ENCODE data around the gene ERN1. TPM values are rescaled to one million over a fixed set of nuclear protein-coding genes. Genes with fewer than 3 reads are reported as not detected.

Gene ERN1
- total and polyA plus RNA-seq, 5 donors = 3.3 to 11.4 (median 9.2) TPM

DNA sequence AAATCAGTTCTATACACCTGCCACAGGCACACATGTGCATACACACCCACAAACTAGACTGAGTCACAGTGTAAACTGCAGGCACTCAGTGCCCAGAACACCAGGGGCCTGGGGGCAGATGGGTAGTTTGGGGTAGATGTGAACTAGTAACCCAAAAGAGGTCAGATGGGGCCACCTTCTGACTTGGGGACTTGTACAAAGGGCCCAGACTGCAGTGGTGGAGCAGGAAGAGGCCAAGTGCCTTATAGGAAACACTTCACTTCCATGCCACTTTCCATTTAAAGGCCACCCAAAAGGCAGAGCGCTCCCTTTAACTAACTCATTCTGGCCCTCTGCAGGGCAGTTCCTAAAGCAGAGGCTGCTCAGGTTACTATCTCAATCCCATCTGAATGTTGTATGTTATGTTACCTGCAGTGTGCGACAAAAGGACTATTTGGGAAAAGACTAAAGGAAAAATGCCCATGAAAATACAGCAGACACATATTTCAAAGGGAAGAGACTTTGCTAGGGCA is 27.8 kb upstream of the ERN1 start:
- H3K9me3 ChIP-seq (ENCODE audit: control insufficient read depth, low read length) = no peaks in the 10 kb centered on the region
- H3K4me1 ChIP-seq (ENCODE audit: control insufficient read depth, insufficient read depth, low read length) = peaks cover 22% of the 10 kb centered on the region
- intact Hi-C loops (cut with DNase I) = loop anchor here in 2 of 4 donors (10.0 kb wide), 2 partner anchors 47 to 107 kb away; partner anchors contain the start of gene TEX2 (in 1 of the 2)
- DNase-seq = no peak
- H3K27me3 ChIP-seq (ENCODE audit: control insufficient read depth, insufficient read depth) = no peaks in the 10 kb centered on the region
- ATAC-seq = no peak
- WGBS = 98% methylated on average over 2 of the region's 2 CpGs
- no peak overlapping the region for H3K27ac ChIP-seq (ENCODE audit: low read length)
- no peak overlapping the region for H3K4me3 ChIP-seq (ENCODE audit: low read length)

DNA sequence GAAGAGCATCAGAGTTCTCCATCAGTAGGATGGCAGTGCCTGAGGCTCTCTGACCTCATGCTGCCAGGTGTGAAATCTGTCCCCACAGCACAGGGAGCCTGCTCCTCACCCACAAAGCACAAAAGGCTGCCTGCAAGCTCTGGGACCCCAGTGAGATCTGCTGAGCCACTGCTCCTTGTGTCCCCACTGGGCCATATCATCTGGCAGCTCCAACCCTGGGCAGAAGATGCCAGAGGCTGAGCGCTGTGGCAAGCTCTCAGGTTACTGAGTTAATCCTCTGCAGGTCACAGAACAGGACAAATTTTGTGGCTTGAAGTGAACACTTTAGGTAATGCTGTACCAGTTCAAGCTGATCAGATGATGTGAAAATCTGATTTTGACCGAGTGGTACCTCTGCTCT is 26.7 kb upstream of the ERN1 start:
- DNase-seq (no peak), ATAC-seq (peak in 1 of 2 donors; percentile 3)
- Histone ChIP-seq H3K4me1 (ENCODE audit: control insufficient read depth, insufficient read depth, low read length) (peaks cover 23% of the 10 kb centered on the region), H3K27me3 (ENCODE audit: control insufficient read depth, insufficient read depth) (no peaks in the 10 kb centered on the region), H3K4me3 (ENCODE audit: low read length) (no peak overlapping the region), H3K27ac (ENCODE audit: low read length) (peak overlapping the region; percentile 93), H3K9me3 (ENCODE audit: control insufficient read depth, low read length) (no peaks in the 10 kb centered on the region)
- intact Hi-C loops (cut with DNase I) = loop anchor here in 2 of 4 donors (10.0 kb wide), 2 partner anchors 48 to 108 kb away; partner anchors contain the start of gene TEX2 (in 1 of the 2)
- 83% methylated on average over 2 of the region's 2 CpGs for WGBS

DNA sequence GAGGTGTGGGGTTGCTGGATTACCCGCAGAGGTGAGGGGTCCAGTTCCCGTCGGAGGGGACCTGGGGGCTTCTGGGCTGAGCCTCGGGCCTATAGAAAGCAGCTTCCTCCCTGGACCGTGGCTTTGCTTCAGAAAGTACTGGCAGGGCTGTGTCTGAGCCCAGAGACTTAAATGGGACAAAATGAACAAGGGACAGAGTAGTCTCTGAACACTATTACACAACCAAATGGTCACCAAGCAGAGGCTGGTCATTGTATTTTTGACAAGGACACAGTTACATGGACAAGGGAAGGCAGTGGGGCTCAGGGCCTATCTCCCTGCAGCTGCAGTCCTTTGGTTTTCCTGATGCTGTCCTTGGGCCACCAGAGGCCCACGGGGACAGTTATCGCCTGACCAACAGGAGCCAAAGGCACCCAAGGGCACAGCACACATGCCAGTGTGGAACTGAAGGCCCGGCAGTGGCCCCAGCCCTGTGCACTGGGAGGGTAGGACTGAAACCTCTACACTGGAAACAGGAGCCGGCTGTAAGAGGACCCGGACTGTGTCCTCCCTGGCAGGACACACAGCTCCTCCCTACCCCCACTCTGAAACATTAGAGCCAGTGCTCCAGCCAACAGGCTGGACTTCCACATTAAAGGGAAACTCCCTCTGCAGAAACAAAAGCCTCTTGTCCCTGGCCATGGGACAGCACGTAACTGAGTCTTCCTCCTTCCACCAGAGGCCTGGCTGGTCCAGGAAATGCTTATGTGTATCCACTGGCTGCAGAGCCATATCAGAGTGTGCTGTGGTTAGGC is 26.0 kb upstream of the ERN1 start:
- DNase-seq = peak; percentile 76 to 89 (median 85)
- peak overlapping the region; percentile 93 for H3K27ac ChIP-seq (ENCODE audit: low read length)
- H3K9me3 ChIP-seq (ENCODE audit: control insufficient read depth, low read length) = no peaks in the 10 kb centered on the region
- intact Hi-C loops (cut with DNase I) = loop anchor here in 2 of 4 donors (10.0 kb wide), 2 partner anchors 49 to 109 kb away; partner anchors contain the start of gene TEX2 (in 1 of the 2)
- 30% methylated on average over 11 of the region's 11 CpGs for WGBS
- peaks cover 23% of the 10 kb centered on the region for H3K4me1 ChIP-seq (ENCODE audit: control insufficient read depth, insufficient read depth, low read length)
- no peak overlapping the region for H3K4me3 ChIP-seq (ENCODE audit: low read length)
- no peaks in the 10 kb centered on the region for H3K27me3 ChIP-seq (ENCODE audit: control insufficient read depth, insufficient read depth)
- peak; percentile 94 to 95 for ATAC-seq

DNA sequence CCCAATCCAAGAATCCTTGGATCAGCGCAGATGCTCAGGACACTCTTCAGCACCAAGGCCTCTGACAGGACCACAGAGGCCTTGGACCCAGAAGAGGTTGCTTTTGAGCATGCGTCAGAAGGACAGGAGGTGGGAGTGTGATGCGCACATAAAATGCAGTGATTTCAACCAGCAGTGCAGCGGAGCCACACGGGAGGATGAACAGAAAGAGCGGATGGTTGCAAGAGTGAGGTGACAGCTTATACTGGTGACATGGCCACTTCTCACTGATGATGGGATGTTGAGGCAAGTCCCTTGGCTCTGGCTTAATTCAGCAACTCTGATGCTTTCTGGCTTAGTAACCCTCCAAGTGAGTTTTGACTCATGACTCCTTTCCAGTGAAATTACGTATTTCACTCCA is 25.2 kb upstream of the ERN1 start:
- Histone ChIP-seq H3K27ac (ENCODE audit: low read length) (peak overlapping the region; percentile 93), H3K4me1 (ENCODE audit: control insufficient read depth, insufficient read depth, low read length) (peaks cover 23% of the 10 kb centered on the region), H3K4me3 (ENCODE audit: low read length) (no peak overlapping the region), H3K9me3 (ENCODE audit: control insufficient read depth, low read length) (no peaks in the 10 kb centered on the region), H3K27me3 (ENCODE audit: control insufficient read depth, insufficient read depth) (no peaks in the 10 kb centered on the region)
- DNase-seq = no peak
- WGBS = 85% methylated on average over 7 of the region's 7 CpGs
- ATAC-seq = no peak
- intact Hi-C loops (cut with DNase I) = loop anchor here in 2 of 4 donors (10.0 kb wide), 2 partner anchors 50 to 110 kb away; partner anchors contain the start of gene TEX2 (in 1 of the 2)

DNA sequence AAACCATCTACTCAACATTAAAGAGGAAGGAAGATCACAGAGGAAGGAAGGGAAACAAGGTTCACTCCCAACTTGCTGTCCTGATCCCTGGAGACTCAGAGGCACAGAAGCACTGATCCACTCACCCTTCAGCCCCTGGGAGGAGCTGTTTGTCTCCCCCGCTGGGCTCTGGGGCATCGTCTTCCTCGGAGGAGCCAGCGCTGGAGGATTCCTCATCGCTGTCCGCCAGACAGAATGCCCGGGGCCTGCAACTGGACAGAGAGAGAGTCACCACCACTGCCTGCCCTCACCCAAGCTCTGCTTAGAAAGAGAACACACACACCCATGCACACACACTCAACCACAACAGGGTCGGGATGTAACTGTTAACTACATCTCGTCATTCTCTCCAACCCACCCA is 24.8 kb upstream of the ERN1 start:
- Histone ChIP-seq H3K27me3 (ENCODE audit: control insufficient read depth, insufficient read depth) (no peaks in the 10 kb centered on the region), H3K27ac (ENCODE audit: low read length) (peak overlapping the region; percentile 93), H3K4me1 (ENCODE audit: control insufficient read depth, insufficient read depth, low read length) (peaks cover 23% of the 10 kb centered on the region), H3K4me3 (ENCODE audit: low read length) (no peak overlapping the region), H3K9me3 (ENCODE audit: control insufficient read depth, low read length) (no peaks in the 10 kb centered on the region)
- 59% methylated on average over 9 of the region's 9 CpGs for WGBS
- peak in 1 of 3 donors; percentile 71 for DNase-seq
- intact Hi-C loops (cut with DNase I) = loop anchor here in 3 of 4 donors (5.0 to 10.0 kb wide), 4 partner anchors 50 to 128 kb away; partner anchors contain the start of gene TEX2 (in 2 of the 3)
- no peak for ATAC-seq

DNA sequence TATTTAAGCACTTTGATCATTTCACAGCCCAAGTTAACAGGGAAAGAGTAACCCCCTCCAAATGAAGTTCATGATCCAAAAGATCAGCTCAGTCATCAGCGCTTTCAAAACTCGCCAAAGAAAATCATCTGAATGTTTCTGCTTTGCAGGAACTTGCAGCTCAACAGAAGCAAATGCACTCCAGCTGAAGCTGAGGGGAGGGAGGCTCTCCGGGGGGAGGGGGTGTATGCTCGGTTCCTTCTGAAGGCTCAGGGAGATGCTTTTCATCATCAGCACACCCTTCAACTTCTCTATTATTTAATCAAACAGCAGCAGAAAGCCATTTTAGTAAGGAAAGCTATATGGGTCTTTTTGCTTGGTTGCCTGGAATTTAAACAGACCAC is 24.4 kb upstream of the ERN1 start:
- Histone ChIP-seq H3K27me3 (ENCODE audit: control insufficient read depth, insufficient read depth) (no peaks in the 10 kb centered on the region), H3K4me3 (ENCODE audit: low read length) (no peak overlapping the region), H3K9me3 (ENCODE audit: control insufficient read depth, low read length) (no peaks in the 10 kb centered on the region), H3K27ac (ENCODE audit: low read length) (peak overlapping the region; percentile 13), H3K4me1 (ENCODE audit: control insufficient read depth, insufficient read depth, low read length) (peaks cover 23% of the 10 kb centered on the region)
- no peak for DNase-seq
- 44% methylated on average over 4 of the region's 4 CpGs for WGBS
- intact Hi-C loops (cut with DNase I) = loop anchor here in 3 of 4 donors (5.0 to 10.0 kb wide), 4 partner anchors 50 to 128 kb away; partner anchors contain the start of gene TEX2 (in 2 of the 3)
- ATAC-seq = no peak

DNA sequence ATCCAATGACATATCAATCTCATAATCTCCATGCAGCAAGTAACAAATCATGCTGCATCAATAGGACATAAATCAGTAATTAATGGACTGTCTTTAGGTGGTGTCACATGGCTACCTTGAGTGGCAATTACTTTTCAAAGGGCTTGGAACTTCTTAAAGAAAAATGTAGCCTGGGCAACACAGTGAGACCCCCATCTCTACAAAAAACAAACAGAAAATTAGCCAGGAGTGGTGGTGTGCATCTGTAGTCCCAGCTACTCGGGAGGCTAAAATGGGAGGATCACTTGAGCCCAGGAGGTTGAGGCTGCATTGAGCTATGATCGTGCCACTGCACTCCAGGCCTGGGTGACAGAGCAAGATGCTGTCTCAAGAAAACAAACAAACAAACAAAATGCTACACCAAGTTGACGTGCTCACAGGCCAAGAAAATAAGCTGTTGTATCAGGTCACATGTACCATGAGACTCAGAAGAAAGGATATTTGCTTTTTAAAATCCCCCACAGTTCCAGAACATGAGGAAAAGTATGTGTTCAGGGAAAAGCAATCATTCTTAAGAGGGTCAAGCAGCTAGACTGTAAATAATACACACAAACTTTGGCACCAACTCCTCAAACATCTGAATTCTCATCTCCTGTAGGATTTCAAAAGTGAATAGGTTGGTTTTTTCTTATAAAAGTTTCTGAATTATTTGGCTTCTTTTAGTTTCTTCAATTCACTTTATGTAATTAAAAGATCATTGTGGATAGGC is 23.8 kb upstream of the ERN1 start:
- DNase-seq = no peak
- Histone ChIP-seq H3K4me1 (ENCODE audit: control insufficient read depth, insufficient read depth, low read length) (peaks cover 24% of the 10 kb centered on the region), H3K27ac (ENCODE audit: low read length) (no peak overlapping the region), H3K4me3 (ENCODE audit: low read length) (no peak overlapping the region), H3K9me3 (ENCODE audit: control insufficient read depth, low read length) (no peaks in the 10 kb centered on the region), H3K27me3 (ENCODE audit: control insufficient read depth, insufficient read depth) (no peaks in the 10 kb centered on the region)
- 83% methylated on average over 3 of the region's 3 CpGs for WGBS
- ATAC-seq = no peak
- intact Hi-C loops (cut with DNase I) = loop anchor here in 3 of 4 donors (5.0 to 10.0 kb wide), 4 partner anchors 51 to 129 kb away; partner anchors contain the start of gene TEX2 (in 2 of the 3)

DNA sequence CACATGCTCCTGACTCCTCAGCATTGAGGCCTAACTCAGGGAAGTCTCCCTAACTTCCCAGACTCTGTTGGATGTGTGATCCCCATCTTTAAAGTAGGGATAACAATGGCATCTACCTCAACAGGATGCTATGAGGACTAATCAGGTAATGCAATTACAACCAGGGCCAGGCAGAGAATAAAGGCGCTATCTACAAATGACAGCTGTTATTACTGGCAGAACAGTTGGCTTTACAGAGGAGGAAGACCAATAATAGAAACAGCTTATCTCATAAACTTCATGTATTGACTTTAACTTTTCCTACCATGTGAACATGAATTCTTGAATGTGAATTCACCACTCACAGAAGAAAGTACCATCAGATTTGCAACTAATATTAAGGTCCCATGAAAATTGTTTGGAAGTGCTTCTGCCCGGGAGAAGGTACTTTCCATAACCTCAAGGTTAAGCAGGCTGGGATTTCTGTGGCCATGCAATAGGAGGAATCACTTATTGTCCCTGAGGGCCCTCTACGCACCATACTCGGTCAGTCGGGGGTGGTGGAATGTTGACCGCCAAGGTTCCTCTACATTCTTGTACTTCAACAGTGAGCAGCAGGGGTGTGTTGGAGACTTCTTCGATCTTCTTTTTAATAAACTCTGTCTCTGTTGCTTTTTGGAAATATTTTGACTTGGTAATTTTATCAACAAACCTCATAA is 22.6 kb upstream of the ERN1 start:
- Histone ChIP-seq H3K9me3 (ENCODE audit: control insufficient read depth, low read length) (no peaks in the 10 kb centered on the region), H3K4me1 (ENCODE audit: control insufficient read depth, insufficient read depth, low read length) (peaks cover 28% of the 10 kb centered on the region), H3K4me3 (ENCODE audit: low read length) (no peak overlapping the region), H3K27ac (ENCODE audit: low read length) (peak overlapping the region; percentile 44), H3K27me3 (ENCODE audit: control insufficient read depth, insufficient read depth) (no peaks in the 10 kb centered on the region)
- DNase-seq (no peak), ATAC-seq (peak; percentile 7 to 63)
- 30% methylated on average over 7 of the region's 7 CpGs for WGBS
- intact Hi-C loops (cut with DNase I) = loop anchor here in 3 of 4 donors (5.0 to 10.0 kb wide), 4 partner anchors 52 to 130 kb away; partner anchors contain the start of gene TEX2 (in 2 of the 3)

DNA sequence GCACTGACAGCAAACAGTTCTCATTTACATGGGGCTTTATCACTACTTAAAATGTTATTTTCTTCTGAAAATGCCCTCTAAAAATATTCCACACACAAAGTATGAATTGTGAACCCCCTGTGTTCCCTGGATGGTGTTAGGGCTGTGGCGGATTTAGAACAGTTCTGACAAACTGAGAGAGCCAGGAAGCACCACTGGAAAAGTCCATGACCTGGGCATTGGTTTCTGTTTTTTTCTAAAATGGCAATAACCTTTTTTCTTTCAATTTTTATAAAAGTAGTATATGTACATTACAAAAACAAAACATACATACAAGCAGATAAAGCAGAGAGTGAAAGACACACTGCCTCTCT is 21.0 kb upstream of the ERN1 start:
- no peak overlapping the region for H3K4me3 ChIP-seq (ENCODE audit: low read length)
- DNase-seq (no peak), ATAC-seq (no peak)
- no peaks in the 10 kb centered on the region for H3K27me3 ChIP-seq (ENCODE audit: control insufficient read depth, insufficient read depth)
- H3K27ac ChIP-seq (ENCODE audit: low read length) = no peak overlapping the region
- no peaks in the 10 kb centered on the region for H3K9me3 ChIP-seq (ENCODE audit: control insufficient read depth, low read length)
- WGBS = 99% methylated on average over 1 of the region's 1 CpG
- intact Hi-C loops (cut with DNase I) = loop anchor here in 3 of 4 donors (5.0 to 10.0 kb wide), 4 partner anchors 54 to 131 kb away; partner anchors contain the start of gene TEX2 (in 2 of the 3)
- H3K4me1 ChIP-seq (ENCODE audit: control insufficient read depth, insufficient read depth, low read length) = peaks cover 28% of the 10 kb centered on the region
